Left colon (tissue), 2 donors: ENCODE data around the gene CXCL8. TPM values are rescaled to one million over a fixed set of nuclear protein-coding genes. Genes with fewer than 3 reads are reported as not detected.
"Not testable (repeated sequence)": the region's sequence is repeated elsewhere in the genome, so short reads cannot be mapped to it uniquely, and the experiment has no call there.

Experiments
- ATAC-seq: fragments of 200-7000 bp; cut with Tn5 transposase; one replicate; pipeline ENCODE4 v1.9.1; 2020; ENCODE audit warnings: mild to moderate bottlenecking, moderate library complexity
- DNase-seq, 2 donors: peaks; one replicate each; pipeline ENCODE4 v3.0.0-alpha.2; 2020
- intact Hi-C, 2 donors: fragments of 100-400 bp; cut with DNase I in 1 of 2; cut with micrococcal nuclease in 1 of 2; formaldehyde crosslinking; loops; one replicate each; pipeline versions ENCODE4 v1.11.2 to v1.14.0; 2022; cut with DNase I, micrococcal nuclease
- total RNA-seq, 2 donors: library from RNA; stranded (reverse); fragmentation: NEBNext Ultra II Directional; extraction: Animal tissue kit (Norgen Biotek cat#: 25700); gene quantifications; one replicate each; pipeline ENCODE4 v1.2.1, GENCODE V29; 2021
- donor health status: DM: no; HTN: no; CAD: no.
- donor health status: DM: yes; HTN: yes; CAD: no.

Gene CXCL8
- total RNA-seq, 2 donors from 2014 or later = 1.8 to 1.9 TPM

DNA sequence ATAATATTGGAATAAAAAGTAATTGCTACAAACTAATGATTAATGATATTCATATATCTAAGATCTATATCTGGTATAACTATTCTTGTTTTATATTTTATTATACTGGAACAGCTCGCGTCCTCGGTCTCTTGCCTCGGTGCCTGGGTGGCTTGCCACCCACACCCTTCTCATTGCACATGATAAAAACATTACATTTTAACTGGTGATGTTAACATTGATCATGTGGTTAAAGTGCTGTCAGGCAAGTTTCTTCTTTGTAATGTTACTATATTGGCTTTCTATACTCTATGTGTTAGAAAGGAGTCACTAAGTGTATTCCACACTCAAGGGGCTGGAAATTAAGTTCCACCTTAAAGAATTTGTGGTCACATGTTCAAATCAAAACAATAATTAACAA is 34.0 kb downstream of the CXCL8 start:
- intact Hi-C loops, DNase-seq: not testable (repeated sequence)
- ATAC-seq = peak; percentile 43

DNA sequence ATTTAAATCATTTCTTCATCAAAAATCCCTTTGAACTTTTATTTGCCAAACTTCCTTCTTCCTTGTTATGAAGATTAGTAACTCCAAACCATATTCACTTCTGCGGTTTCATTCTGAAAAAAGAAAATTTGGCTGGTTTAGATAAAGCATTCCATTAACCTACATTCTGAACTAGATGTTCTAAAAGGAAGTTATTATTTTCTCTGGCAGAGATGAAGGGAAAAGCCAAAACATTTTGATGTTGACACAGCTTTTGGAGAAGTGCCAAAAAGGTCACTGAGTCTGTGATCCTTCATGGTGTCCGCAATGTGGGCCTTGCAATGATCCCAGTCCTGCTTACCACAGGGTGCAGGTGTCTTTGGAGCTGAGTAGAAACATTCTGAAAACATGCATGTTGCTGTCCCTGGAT is 36.0 kb downstream of the CXCL8 start:
- intact Hi-C loops = no loop called here
- no peak for DNase-seq
- peak; percentile 22 for ATAC-seq

DNA sequence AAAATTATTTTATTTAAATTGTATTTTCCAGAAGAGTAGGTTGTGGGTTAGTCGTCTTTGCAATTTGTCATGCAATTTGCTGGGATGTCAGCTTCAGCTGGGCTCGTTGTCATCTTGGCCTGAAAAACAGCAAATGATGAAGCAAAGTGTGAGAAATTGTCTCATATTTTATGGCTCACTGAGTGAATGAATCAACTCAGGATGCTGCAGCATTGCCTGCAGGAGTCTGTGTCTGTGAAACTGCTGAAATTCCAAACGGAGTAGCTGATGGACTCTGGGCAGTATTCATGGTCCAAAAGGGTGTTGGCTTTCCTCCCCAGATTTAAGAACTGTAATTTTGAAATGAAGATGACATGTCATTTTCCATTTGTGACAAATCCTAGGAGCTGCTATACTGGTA is 37.2 kb downstream of the CXCL8 start:
- no peak for DNase-seq
- intact Hi-C loops = no loop called here

DNA sequence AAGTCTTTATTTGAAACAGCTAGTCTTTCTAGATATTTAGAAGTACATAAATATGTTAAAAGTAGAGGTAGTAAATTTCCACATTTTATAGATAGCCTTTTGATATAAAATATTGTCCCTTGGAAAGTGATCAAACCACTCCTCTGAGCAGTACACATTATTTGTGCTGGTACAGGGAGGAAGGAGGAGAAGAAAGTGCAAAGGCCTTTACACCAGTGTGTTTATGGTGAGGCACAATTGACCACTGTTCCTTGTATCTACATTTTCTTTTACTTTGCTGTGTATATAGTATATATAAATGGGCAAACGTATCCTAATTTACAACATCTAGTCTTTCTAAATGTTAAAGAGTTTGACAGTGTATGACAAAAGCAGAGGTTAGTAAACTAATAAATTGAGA is 39.9 kb downstream of the CXCL8 start:
- DNase-seq = no peak
- peak; percentile 98 for ATAC-seq
- intact Hi-C loops = no loop called here

More for the DNA sequence above, 37.2 kb downstream of the CXCL8 start:
- ATAC-seq = no peak

DNA sequence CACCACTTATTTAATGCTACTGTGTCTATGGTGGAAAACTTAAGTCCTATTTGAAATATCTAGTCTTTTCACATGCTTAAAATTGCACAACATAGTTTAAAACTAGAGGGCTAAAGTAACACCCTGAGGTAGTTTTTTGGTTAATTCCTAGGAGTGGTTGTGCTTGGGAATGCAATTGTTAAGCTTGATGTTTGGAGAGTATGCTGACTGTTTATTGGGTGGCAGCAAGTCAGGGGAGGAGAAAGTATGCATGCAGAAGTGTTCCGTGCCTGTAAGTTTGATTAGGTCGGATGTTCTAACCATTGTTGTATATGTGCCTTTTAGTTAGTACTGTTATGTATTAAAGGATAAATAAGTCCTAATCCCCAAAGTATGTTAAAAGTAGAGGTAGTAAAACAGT is 40.5 kb downstream of the CXCL8 start:
- ATAC-seq = peak; percentile 54
- no peak for DNase-seq
- intact Hi-C loops = no loop called here

DNA sequence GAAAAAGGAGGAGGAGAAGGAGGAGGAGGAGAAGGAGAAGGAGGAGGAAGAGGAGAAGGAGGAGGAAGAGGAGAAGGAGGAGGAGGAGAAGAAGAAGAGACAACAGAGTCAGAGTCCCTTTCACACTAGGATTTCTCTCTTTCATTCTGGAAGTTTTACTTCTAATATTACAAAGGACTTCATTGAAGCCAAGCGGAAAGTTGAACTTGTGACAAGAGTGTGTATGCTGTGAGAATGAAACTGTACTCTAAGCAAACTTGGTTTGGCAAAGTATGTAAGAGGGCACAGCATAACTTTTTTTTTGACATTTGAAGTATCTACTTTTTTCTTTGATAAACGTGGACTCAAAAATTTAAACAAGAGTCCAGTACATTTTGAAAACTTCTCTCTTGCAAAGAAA is 48.0 kb downstream of the CXCL8 start:
- no peak for DNase-seq
- ATAC-seq = no peak
- intact Hi-C loops = no loop called here

Other genes starting within 250 kb of the CXCL8 start
- gene RASSF6, start 120.1 kb upstream of the CXCL8 start, total RNA-seq = 10 to 100 TPM; 27.4 to 36.2 TPM
- under 1 TPM in 1 of 2 donors, not detected in 1; 0.55 TPM for gene CXCL6, start 96.1 kb downstream of the CXCL8 start, total RNA-seq
- gene PF4V1, start 112.7 kb downstream of the CXCL8 start, total RNA-seq = not detected
- gene CXCL1, start 128.8 kb downstream of the CXCL8 start, total RNA-seq = 10 to 100 TPM in 1 of 2 donors, 1 to 10 TPM in 1; 4.3 to 22.3 TPM
- gene PF4, start 241.5 kb downstream of the CXCL8 start, total RNA-seq = 1 to 10 TPM in 1 of 2 donors, not detected in 1; 2.3 TPM
- not detected for gene PPBP, start 247.6 kb downstream of the CXCL8 start, total RNA-seq